Upper lobe of left lung (tissue), 4 donors: ENCODE data around the gene PATE3.

Source experiments
- EP300 ChIP-seq, 4 donors: sonication (generic); formaldehyde crosslinking; IDR thresholded peaks; one replicate each; pipeline ENCODE4 v1.5.1; 2017; ENCODE audit warnings: antibody characterized with exemption in 4 of 4, control low read depth in 2 of 4
- POLR2A ChIP-seq, 4 donors: fragments of 450-650 bp; IDR thresholded peaks; one replicate each; pipeline ENCODE4 v1.5.1; 2016 to 2017; ENCODE audit warnings: antibody characterized with exemption in 4 of 4, mild to moderate bottlenecking in 2 of 4
- POLR2AphosphoS5 ChIP-seq, 2 donors: sonication (generic); formaldehyde crosslinking; IDR thresholded peaks; one replicate each; pipeline ENCODE4 v1.5.1; 2017; ENCODE audit warnings: antibody characterized with exemption in 2 of 2
- TF ChIP-seq, protein P1 (sequence below), 6 experiments: fragments of 450-650 bp in 4 of 6; fragments of 200-600 bp in 2 of 6; sonication (generic) in 2 of 6; IDR thresholded peaks; one replicate each; pipeline ENCODE4 v1.5.1; 2016 to 2019; ENCODE audit warnings: antibody characterized with exemption in 6 of 6

DNA sequence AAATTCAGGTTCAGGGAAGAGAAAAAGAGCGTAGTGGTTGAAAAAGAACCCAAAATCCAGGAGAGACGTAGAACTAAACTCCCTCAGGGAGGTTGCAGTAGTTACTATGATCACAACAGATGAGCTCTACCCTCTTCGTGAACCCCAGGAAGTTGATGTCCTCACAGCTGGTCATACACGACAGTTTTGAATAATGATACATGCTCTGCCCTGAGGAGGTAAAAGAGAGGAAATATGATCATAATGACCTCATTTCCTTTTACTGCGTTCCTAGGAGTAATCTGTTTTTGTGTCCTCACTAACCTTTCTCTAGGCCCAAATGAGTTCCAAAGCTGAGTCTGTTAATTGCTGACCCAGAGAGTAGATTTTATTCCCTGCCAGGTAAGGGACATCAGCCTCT lies 10.6 kb upstream of the PATE3 start:
- TF ChIP-seq EP300 (IDR thresholded peaks at IDR 0.05), result no peak
- TF ChIP-seq POLR2AphosphoS5 (IDR thresholded peaks at IDR 0.05), result no peak
- TF ChIP-seq POLR2A (IDR thresholded peaks at IDR 0.05), result no peak
- TF ChIP-seq, protein P1, sequence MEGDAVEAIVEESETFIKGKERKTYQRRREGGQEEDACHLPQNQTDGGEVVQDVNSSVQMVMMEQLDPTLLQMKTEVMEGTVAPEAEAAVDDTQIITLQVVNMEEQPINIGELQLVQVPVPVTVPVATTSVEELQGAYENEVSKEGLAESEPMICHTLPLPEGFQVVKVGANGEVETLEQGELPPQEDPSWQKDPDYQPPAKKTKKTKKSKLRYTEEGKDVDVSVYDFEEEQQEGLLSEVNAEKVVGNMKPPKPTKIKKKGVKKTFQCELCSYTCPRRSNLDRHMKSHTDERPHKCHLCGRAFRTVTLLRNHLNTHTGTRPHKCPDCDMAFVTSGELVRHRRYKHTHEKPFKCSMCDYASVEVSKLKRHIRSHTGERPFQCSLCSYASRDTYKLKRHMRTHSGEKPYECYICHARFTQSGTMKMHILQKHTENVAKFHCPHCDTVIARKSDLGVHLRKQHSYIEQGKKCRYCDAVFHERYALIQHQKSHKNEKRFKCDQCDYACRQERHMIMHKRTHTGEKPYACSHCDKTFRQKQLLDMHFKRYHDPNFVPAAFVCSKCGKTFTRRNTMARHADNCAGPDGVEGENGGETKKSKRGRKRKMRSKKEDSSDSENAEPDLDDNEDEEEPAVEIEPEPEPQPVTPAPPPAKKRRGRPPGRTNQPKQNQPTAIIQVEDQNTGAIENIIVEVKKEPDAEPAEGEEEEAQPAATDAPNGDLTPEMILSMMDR (IDR thresholded peaks at IDR 0.05), result no peak
